22Rv1 (cell line): ENCODE measurements around the gene PELI1.

Experiments used
- ZFX ChIP-seq: fragments of 450-650 bp; IDR thresholded peaks from 2 replicates; pipeline ENCODE4 v1.6.1; 2017; ENCODE audit warnings: antibody characterized with exemption, borderline replicate concordance
- TF ChIP-seq, protein P1 (sequence below): fragments of 450-650 bp; IDR thresholded peaks from 2 replicates; pipeline ENCODE4 v1.5.1; 2017; ENCODE audit warnings: mild to moderate bottlenecking

GRCh38 chr2:64175419-64176197 is 31.4 kb upstream of the PELI1 start:
- TF ChIP-seq, protein P1, sequence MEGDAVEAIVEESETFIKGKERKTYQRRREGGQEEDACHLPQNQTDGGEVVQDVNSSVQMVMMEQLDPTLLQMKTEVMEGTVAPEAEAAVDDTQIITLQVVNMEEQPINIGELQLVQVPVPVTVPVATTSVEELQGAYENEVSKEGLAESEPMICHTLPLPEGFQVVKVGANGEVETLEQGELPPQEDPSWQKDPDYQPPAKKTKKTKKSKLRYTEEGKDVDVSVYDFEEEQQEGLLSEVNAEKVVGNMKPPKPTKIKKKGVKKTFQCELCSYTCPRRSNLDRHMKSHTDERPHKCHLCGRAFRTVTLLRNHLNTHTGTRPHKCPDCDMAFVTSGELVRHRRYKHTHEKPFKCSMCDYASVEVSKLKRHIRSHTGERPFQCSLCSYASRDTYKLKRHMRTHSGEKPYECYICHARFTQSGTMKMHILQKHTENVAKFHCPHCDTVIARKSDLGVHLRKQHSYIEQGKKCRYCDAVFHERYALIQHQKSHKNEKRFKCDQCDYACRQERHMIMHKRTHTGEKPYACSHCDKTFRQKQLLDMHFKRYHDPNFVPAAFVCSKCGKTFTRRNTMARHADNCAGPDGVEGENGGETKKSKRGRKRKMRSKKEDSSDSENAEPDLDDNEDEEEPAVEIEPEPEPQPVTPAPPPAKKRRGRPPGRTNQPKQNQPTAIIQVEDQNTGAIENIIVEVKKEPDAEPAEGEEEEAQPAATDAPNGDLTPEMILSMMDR: no peak
- TF ChIP-seq ZFX: no peak
